Sigmoid colon (tissue), 7 donors: ENCODE results near the gene UBE2M. TPM values are rescaled to one million over a fixed set of nuclear protein-coding genes. Genes with fewer than 3 reads are reported as not detected.

Experiments
- DNase-seq: peaks from one replicate; pipeline ENCODE4 v3.0.0-alpha.2; 2019
- H3K27ac ChIP-seq, 4 donors: fragments of 200-600 bp; sonication (generic); one replicate each; pipeline ENCODE4 v1.5.1; 2016 to 2019; ENCODE audit warnings: mild to moderate bottlenecking in 1 of 4
- H3K27me3 ChIP-seq, 3 donors: fragments of 200-600 bp; sonication (generic); one replicate each; pipeline ENCODE4 v1.5.1; 2019; ENCODE audit warnings: mild to moderate bottlenecking in 1 of 3
- H3K36me3 ChIP-seq, 4 donors: fragments of 200-600 bp; sonication (generic); one replicate each; pipeline ENCODE4 v1.5.1; 2016 to 2019
- H3K4me1 ChIP-seq, 4 donors: fragments of 200-600 bp; sonication (generic); one replicate each; pipeline ENCODE4 v1.5.1; 2017 to 2019
- H3K4me3 ChIP-seq, 4 donors: fragments of 200-600 bp; sonication (generic); one replicate each; pipeline ENCODE4 v1.5.1; 2017 to 2019; ENCODE audit warnings: mild to moderate bottlenecking in 2 of 4, moderate library complexity in 1 of 4
- H3K9me3 ChIP-seq, 4 donors: fragments of 200-600 bp in 3 of 4; sonication (generic) in 3 of 4; one replicate each; pipeline versions ENCODE4 v1.5.1 to v1.6.1; 2013 to 2019
- EP300 ChIP-seq, 4 donors: sonication (generic); formaldehyde crosslinking; IDR thresholded peaks; one replicate each; pipeline ENCODE4 v1.6.1; 2017; ENCODE audit warnings: antibody characterized with exemption in 4 of 4
- POLR2A ChIP-seq, 2 donors: fragments of 450-650 bp; IDR thresholded peaks; one replicate each; pipeline ENCODE4 v1.6.1; 2016; ENCODE audit warnings: antibody characterized with exemption in 2 of 2, mild to moderate bottlenecking in 2 of 2, moderate library complexity in 2 of 2
- POLR2AphosphoS5 ChIP-seq, 4 donors: sonication (generic); formaldehyde crosslinking; IDR thresholded peaks; one replicate each; pipeline ENCODE4 v1.6.1; 2017; ENCODE audit warnings: antibody characterized with exemption in 4 of 4
- WGBS, 2 donors: extraction: QIAGEN DNeasy Blood & Tissue Kit; methylation state at CpG; one replicate each; pipeline ENCODE4 v1.1.7; 2013; 5-methylcytosine and 5-hydroxymethylcytosine counted together
- intact Hi-C: fragments of 100-400 bp; cut with DNase I; formaldehyde crosslinking; loops from one replicate; pipeline ENCODE4 v1.15.1; 2023
- polyA plus RNA-seq, 3 donors: library from polyadenylated mRNA; stranded (reverse); fragments of 200-250 nt; gene quantifications; one replicate each; pipeline ENCODE4 v1.2.3, GENCODE V29; 2013
- total RNA-seq, 4 donors: library from RNA; depleted of rRNA; stranded (reverse); fragments of >200 nt; gene quantifications; one replicate each; pipeline ENCODE4 v1.1.0, GENCODE V29; 2016
- TF ChIP-seq, protein P1 (sequence below), 4 experiments: fragments of 450-650 bp in 3 of 4; fragments of 200-600 bp in 1 of 4; IDR thresholded peaks; one replicate each; pipeline ENCODE4 v1.5.1; 2016 to 2019; ENCODE audit warnings: antibody characterized with exemption in 4 of 4, mild to moderate bottlenecking in 3 of 4, moderate library complexity in 2 of 4
- donor health status: healthy with polysubstance abuse.
- donor health status: Bipolar disorder and iron deficiency.
- donor health status: healthy.

The UBE2M gene
- total and polyA plus RNA-seq, 7 donors, result 22.4 to 58.5 (median 37.5) TPM

DNA sequence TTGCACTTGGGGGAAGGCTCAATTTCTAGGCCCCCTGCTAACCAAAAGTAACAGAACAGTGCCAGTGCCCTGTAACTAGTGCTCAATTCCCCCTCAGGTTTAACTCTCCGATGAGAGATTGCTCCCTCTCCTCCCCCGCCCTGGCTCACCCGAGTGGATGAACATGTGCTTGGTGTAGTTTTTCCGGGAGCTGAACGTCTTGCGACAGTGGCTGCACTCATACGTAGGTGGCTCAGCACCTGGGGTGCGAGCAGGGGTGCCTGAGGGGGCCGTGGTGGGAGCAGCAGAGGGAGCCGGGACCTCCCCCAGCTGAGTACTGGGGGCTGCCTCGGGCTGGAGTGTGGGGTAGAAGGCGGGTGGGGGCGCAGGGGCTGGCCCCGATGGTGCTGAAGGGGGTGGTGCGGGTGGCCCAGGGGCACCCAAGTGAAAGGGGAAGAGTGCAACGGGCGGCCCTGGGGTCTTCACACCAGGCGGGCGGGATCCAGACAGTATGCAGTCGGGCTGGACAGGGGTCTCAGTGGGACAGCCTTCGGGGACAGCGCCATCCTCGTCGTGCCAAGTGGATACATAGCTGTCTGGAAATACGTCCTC is 42.1 kb downstream of the UBE2M start:
- H3K4me1 ChIP-seq, result peaks cover 0 to 58% (median 54%) of the 10 kb centered on the region in 4 donors
- no peak overlapping the region for H3K27ac ChIP-seq
- no peak overlapping the region for H3K4me3 ChIP-seq
- H3K9me3 ChIP-seq, result no peaks in the 10 kb centered on the region
- 92 to 93% methylated on average over 25 of the region's 25 CpGs for WGBS, 2 donors
- intact Hi-C loops, result no loop called here
- H3K27me3 ChIP-seq, result no peaks in the 10 kb centered on the region
- DNase-seq, result no peak
- TF ChIP-seq POLR2AphosphoS5 (IDR thresholded peaks at IDR 0.05), result no peak
- TF ChIP-seq, protein P1, sequence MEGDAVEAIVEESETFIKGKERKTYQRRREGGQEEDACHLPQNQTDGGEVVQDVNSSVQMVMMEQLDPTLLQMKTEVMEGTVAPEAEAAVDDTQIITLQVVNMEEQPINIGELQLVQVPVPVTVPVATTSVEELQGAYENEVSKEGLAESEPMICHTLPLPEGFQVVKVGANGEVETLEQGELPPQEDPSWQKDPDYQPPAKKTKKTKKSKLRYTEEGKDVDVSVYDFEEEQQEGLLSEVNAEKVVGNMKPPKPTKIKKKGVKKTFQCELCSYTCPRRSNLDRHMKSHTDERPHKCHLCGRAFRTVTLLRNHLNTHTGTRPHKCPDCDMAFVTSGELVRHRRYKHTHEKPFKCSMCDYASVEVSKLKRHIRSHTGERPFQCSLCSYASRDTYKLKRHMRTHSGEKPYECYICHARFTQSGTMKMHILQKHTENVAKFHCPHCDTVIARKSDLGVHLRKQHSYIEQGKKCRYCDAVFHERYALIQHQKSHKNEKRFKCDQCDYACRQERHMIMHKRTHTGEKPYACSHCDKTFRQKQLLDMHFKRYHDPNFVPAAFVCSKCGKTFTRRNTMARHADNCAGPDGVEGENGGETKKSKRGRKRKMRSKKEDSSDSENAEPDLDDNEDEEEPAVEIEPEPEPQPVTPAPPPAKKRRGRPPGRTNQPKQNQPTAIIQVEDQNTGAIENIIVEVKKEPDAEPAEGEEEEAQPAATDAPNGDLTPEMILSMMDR (IDR thresholded peaks at IDR 0.05), result no peak
- TF ChIP-seq POLR2A (IDR thresholded peaks at IDR 0.05), result no peak
- no peak for TF ChIP-seq EP300 (IDR thresholded peaks at IDR 0.05)
- peaks cover 13 to 22% (median 16%) of the 10 kb centered on the region in 4 donors for H3K36me3 ChIP-seq

DNA sequence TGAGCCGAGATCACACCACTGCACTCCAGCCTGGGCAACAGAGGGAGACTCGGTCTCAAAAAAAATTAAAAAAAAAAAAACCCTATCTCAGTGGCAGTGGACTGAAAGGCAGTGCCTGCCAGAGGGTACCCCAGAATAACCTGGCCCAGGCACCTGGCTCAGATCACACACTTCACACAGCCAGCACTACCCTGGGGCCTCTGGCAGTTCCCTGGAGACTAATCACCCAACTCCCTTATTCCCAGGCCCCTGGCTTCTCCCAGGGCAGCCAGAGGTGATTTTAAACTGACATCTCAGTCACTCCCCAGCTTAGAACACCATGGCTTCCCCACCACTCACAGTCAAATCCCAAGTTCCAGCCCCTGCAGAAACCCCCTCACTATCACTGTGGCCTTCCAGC is 43.2 kb downstream of the UBE2M start:
- DNase-seq, result no peak
- TF ChIP-seq EP300 (IDR thresholded peaks at IDR 0.05) (no peak), POLR2A (IDR thresholded peaks at IDR 0.05) (no peak)
- TF ChIP-seq, protein P1 (IDR thresholded peaks at IDR 0.05), result no peak
- peaks cover 13 to 22% (median 16%) of the 10 kb centered on the region in 4 donors for H3K36me3 ChIP-seq
- no peaks in the 10 kb centered on the region for H3K27me3 ChIP-seq
- no peak overlapping the region for H3K4me3 ChIP-seq
- intact Hi-C loops, result no loop called here
- no peaks in the 10 kb centered on the region for H3K9me3 ChIP-seq
- peak overlapping the region in 1 of 4 donors; percentile 82 for H3K27ac ChIP-seq
- peaks cover 0 to 53% (median 49%) of the 10 kb centered on the region in 4 donors for H3K4me1 ChIP-seq
- WGBS, 2 donors, result 93 to 97% methylated on average over 2 of the region's 2 CpGs

DNA sequence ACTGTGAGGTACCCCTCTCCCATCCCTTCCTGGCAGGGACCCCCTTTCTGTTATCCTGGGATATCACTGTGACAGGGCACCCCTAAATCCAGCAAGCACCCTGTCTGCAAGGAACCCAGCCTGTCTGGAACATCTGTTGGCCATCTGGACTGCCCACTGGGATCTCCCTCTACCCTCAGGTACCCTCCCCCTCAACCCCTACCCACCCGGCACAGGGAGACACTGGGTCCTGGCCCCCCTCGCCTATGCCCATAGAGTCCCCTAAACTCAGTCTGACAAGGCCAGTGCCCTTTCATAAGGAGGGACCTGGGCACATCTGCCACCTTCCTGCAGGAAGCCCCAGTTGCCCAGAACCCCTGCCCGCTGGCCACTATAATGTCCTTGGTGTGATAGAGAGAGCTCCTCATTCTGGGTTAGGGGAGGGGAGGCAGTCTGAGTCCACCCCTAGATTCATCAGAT is 43.8 kb downstream of the UBE2M start:
- no peaks in the 10 kb centered on the region for H3K27me3 ChIP-seq
- intact Hi-C loops, result no loop called here
- H3K27ac ChIP-seq, result peak overlapping the region; percentile 66 to 82 (median 78)
- H3K4me3 ChIP-seq, result peak overlapping the region; percentile 36 to 51 (median 50)
- no peaks in the 10 kb centered on the region for H3K9me3 ChIP-seq
- peaks cover 0 to 51% (median 45%) of the 10 kb centered on the region in 4 donors for H3K4me1 ChIP-seq
- TF ChIP-seq EP300 (IDR thresholded peaks at IDR 0.05) (no peak), POLR2A (IDR thresholded peaks at IDR 0.05) (no peak), POLR2AphosphoS5 (IDR thresholded peaks at IDR 0.05) (no peak)
- TF ChIP-seq, protein P1 (IDR thresholded peaks at IDR 0.05), result no peak
- WGBS, 2 donors, result 64 to 69% methylated on average over 3 of the region's 3 CpGs
- peaks cover 13 to 22% (median 16%) of the 10 kb centered on the region in 4 donors for H3K36me3 ChIP-seq
- no peak for DNase-seq

DNA sequence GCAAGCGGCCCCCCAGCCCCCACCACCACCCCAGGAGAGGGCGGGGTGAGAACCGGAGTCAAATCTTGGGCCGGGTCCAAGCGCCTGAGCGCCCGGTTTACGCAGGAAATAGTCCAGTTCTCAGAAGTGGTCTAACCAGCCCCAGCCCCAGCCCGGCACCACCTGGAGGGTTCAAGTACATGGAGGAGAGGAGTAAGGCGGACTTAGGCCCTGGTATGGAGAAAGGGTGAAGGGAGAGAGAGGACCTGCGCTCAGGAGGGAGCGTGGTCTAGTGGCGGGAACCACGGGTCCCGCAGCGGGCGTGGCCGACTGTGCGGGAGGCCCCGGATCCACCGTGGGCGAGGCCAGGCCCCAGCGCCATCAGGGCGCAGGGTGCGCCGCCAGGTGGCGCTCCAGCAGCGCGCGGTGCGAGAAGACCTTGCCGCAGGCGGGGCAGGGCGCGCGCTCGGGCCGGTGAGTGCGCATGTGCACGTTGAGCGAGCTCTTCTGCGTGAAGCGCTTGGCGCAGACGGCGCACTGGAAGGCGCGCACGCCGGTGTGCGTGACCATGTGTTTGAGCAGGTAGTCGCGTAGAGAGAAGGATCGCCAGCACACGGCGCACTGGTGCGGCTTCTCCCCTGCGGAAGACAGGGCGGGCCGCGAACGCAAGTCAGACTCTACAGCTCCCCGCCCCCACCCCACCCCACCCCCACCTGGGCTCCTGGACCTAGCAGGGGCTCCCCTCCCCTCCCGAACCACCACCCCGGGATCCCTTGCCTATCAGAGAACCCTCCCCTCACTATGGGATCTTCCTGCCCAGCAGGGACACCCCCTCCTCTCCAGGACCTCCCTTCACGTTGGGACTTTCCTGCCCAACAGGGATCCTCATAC is 44.5 kb downstream of the UBE2M start:
- TF ChIP-seq POLR2A (IDR thresholded peaks at IDR 0.05), result no peak
- TF ChIP-seq EP300 (IDR thresholded peaks at IDR 0.05), result no peak
- TF ChIP-seq, protein P1 (IDR thresholded peaks at IDR 0.05), result peak; percentile 72 to 94 (median 78)
- peak; percentile 39 to 64 (median 62) for TF ChIP-seq POLR2AphosphoS5 (IDR thresholded peaks at IDR 0.05)
- Histone ChIP-seq H3K27me3 (no peaks in the 10 kb centered on the region), H3K36me3 (peaks cover 13 to 22% (median 16%) of the 10 kb centered on the region in 4 donors), H3K27ac (peak overlapping the region; percentile 66 to 82 (median 78)), H3K4me3 (peak overlapping the region; percentile 36 to 51 (median 50)), H3K9me3 (no peaks in the 10 kb centered on the region), H3K4me1 (peaks cover 0 to 51% (median 44%) of the 10 kb centered on the region in 4 donors)
- 5 to 10% methylated on average over 66 of the region's 66 CpGs for WGBS, 2 donors
- peak; percentile 94 for DNase-seq
- intact Hi-C loops, result no loop called here
